HG02759 (cell line): ENCODE data around the gene IL10RA.
A peak's percentile ranks its signal among the peaks of the same experiment; 100 is the strongest.
"Not testable (repeated sequence)": the region's sequence is repeated elsewhere in the genome, so short reads cannot be mapped to it uniquely, and the experiment has no call there.

ENCODE experiments used
- ATAC-seq: cut with Tn5 transposase; IDR thresholded peaks from one replicate; pipeline ENCODE4 v1.9.1; 2021; ENCODE audit warnings: mild to moderate bottlenecking, moderate library complexity; ENCODE audit not compliant: unreplicated experiment

The IL10RA gene

DNA sequence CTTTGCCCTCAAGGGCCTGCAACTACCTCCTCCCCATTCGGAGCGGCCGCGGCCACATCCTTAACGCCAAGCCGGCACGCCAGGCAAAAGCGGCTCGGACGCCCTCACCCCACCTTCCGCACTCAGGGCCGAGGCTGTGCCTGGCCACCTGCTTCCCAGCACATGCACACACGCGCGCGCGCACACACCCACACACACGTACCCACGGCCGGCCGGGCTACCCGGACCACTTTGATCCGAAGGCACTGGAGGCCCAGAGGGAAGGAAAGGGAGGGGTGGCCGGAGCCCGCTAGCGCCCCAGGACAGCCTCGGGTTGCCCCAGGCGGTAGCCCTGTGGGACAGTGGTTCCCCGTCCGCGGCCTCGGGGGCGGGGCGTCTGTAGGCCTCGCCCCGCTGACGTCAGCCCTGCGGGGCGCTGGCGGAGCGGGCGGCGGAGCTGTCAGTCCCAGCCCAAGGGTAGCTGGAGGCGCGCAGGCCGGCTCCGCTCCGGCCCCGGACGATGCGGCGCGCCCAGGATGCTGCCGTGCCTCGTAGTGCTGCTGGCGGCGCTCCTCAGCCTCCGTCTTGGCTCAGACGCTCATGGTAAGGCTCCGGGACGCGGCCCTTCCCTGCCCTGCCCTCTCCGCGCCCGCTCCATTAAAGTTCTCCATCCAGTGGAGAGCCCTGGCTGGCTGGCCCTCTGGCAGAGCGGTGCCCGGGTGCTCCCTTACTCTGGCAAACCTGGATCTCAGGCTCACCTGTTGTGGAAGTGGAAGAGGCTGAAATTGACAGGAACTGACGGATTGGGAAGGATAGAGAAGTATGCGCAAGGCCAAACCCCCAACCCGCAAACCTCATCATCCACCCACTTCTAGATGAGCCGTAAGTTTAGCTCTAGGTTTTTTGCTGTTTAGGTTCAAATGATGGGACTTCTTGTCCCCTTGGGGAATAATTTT lies at the start of gene IL10RA:
TSS of gene IL10RA (plus strand) at position 442 of the 935 bp plus-strand sequence. CDS start at position 516, 74 bp downstream.
- ATAC-seq = peak; percentile 94

DNA sequence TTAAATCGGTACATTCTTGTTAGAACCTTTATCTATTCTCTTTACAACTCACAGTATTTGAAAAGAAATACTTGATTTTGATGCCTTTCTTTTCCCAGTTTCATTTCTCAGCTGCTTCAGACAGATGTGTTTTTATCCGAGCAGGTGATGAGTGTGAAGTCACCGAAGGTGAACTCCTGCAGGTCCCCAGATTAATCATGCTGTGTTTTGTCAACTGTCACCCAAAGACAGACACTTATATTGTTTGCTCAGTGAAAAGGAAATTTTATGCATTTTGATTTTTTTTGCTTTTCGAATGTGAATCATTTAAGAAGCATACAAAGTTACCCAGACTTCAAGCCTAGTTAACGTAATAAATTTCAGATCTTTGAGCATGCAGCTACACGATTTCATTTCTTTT lies 49.2 kb upstream of the IL10RA start:
- no peak for ATAC-seq

DNA sequence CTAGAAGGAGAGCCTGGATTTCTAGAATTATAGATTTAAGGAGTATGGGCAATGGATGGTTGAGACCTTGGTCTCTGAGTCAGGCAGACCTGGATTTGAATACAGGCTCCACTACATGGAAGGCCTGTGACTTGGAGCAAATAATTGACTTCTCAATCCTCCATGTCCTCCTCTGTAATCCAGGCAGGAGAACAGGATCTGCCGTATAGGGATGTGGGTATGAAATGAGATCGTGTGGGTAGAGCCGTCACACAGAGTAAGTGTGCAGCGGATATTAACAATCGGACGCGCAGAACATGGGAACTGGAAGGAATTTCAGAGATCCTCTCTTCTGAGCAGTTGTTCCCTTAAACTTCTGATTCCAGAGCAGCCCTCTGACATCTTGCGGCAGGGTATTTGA lies 45.5 kb upstream of the IL10RA start:
- ATAC-seq = no peak

DNA sequence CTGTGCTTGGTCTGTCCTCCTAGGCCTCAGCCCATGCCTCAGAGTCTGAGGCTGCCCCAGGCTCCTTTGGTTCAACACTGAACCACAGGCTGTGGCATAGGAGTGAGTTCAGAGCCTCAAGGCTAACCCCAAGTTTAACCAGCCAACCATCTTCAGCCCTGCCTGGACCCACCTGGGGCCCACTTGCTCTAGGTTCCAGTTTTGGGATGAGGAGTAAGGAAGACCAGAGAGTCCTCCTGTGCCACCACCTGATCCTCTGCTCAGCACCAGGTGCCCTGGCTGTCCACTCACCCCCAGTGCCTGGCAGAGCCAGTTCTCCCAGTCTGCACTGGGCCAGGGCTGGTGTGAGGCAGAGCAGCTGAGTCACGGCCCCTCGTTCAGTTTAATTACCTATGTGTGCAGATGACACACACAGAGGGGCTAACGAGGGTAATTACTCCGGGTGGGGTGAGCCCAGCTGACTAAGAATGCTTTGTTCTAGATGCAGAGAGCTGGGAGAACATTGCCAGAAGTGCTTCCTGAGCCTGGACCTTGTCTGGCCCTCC lies 45.0 kb upstream of the IL10RA start:
- no peak for ATAC-seq

DNA sequence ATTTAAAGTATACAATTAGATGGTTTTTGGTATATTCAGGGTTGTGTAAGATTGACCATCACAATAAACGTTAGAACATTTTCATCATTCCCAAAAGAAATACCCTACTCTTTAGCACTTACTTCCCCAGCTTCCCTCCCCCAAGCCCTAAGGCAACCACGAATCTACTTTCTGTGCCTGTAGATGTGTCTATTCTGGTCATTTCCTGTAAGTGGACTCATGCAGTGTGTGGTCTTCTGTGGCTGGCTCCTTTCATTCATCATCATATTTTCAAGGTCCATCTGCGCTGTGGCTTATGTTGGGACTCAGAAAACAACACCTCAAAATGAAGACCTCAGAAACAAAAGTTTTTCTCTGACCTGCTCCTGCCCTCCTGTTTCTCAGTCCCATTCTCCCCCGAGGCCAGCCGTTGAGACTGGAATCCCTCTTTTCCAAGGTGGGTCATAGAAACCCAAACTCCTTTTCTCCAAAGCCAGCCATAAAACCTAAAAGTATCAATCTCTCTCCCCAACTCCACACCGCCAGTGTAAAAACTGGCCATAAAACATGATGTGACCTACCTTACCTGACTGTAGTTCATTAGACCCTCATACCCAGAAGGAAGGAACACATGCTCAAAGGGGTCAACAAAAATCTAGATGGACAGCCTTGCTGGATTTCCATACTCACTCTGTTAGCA lies 44.1 kb upstream of the IL10RA start:
- ATAC-seq = no peak

DNA sequence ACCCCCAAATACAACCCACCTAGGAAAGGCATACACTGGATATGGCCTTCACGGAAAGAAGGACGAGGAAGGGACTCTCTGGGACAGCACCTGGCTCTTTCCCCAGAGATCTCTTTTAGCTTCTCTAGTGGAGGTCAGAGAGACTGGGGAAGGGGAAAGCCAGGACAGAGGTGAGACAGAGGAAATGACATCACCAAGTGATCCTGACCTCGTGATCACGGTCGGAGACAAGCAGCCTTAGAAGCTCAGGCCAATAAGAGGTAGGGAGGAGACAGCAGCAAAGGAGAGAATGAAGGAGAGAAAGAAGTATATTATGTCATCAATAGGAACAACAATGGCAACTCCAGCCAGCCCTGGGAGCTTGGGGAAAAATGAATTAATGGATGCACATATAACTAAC lies 41.6 kb upstream of the IL10RA start:
- no peak for ATAC-seq

DNA sequence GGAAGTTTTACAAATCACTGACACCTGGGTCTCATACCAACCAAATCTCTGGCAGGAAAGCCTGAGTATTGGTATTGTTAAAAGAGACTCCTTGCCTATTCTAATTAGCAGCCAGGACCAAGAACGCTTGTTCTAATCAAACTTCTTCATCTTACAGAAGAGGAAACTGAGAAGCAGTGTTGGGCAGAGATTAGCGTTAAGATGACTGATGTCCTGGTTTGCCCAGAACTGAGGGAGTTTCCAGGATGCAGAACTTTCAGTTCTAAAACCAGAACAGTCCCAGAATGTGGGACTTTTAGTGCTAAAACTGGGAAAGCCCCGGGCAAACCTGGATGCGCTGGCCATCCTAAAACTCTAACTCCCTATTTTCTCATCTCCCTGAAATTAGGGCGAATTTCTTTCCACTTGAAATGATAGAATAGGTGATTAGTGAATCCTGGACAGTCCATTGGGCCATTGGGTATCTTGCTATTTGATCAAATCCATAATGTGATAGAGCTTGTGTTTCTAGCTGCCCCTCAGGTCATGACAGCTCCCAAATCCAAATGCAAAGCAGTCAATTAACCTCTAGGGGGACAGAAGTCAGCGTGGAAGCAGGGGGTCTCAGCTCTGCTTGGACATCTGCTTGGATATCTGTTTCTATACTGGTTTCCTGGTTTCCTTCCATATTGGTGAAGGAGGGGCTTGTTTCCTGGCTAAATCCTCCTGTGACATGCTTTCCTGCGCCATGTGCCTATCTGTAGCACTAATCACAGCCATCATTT lies 41.0 kb upstream of the IL10RA start:
- no peak for ATAC-seq

DNA sequence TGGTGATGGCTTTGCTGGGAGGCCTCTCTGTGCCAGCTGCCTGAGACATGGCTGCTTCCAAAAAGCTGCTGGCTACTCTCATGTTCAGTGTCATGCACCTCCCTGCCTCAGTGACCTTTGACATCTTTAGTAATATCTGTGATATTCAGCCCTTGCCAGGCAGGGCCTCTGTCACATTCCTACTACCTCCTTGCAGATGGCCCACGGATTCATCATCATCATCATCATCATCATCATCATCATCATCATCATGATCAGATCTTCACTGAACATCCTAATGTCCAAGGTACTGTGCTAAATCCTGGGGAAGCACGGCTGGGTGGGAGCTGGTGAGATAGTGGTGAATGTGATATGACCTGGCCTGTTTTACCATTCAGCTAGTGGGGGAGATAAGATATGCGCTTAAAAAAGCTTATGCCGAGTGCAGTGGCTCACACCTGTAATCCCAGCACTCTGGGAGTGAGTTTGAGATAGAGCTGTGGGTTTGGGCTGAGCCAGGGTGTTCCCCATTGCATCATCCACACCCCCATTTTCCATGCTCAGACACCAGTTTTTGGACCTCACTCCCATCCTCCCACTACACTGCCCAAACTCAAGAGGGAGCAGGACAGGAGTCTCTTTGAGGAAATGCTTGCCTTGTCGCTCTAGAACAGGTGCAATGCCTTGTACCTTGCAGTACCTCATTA lies 39.9 kb upstream of the IL10RA start:
- no peak for ATAC-seq

DNA sequence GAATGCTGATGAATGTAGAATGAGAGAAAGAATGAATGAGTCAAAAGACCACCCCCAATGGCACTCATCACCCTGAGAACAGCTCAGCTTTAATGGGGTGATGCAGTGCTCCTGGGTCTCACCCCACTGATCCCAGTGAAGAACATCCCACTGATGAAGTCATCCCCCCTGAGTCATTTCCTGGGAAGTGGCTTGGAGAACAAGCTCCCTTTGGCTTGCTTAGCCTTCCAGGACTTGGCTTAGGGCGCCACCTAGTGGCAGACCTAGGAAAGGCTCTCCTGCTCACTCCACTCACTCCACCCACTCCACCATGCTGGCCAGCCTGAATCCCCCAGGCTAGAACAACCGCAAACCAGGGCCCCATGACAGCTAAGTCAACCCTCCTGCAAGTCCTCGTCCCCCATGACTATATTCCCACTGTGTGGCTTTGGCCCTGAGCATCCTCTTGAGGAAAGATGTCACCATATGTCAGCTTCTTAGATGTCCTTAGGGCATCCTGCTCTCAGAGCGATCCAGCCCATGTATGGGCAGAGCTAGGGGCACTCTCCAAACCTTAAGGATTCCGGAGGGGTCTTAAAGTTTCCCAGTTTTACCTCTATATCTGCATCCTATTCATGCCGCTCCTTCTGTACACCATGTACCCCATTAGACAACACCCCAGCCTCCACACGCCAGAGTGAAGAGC lies 39.2 kb upstream of the IL10RA start:
- no peak for ATAC-seq

DNA sequence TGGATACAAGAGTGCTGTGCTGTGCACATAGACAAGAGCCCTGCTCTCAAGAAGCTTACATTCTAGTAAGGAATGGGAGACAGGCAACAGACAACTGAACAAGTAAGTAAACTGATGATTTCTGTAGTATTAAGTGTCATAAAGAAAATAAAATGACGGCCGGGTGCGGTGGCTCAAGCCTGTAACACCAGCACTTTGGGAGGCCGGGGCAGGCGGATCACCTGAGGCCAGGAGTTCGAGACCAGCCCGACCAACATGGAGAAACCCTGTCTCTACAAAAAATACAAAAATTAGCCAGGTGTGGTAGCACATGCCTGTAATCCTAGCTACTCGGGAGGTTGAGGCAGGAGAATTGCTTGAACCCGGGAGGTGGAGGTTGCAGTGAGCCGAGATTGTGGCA lies 38.4 kb upstream of the IL10RA start:
- ATAC-seq = not testable (repeated sequence)

DNA sequence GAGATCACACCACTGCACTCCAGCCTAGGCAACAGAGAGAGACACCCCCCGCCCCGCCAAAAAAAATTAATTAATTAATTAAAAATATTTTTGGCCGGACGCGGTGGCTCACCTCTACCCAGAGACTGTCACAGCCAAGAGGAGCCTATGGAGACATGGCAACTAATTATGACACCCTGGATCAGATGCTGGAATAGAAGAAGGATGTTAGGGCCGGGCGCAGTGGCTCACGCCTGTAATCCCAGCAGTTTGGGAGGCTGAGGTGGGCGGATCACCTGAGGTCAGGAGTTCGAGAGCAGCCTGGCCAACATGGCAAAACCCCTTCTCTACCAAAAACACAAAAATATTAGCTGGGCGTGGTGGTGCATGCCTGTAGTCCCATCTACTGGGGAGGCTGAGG lies 37.7 kb upstream of the IL10RA start:
- not testable (repeated sequence) for ATAC-seq

DNA sequence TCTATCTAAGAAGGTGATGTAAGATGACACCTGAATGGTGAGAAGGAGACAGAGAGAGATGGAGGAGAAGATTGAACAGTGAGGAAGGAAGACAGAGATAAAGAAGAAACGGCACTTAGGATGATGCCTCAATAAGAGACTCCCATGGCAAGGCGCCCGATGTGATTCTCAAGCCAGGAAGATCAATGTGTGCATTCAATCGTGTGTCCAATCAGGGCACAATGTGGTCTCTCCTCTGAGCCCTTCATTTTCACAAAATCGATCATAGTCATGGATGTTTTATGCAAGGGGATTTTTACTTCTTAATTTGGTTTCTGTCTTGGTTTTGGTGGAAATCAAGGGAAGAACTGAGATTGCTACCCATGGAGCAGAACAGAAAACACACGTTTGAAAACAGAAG lies 37.1 kb upstream of the IL10RA start:
- no peak for ATAC-seq

DNA sequence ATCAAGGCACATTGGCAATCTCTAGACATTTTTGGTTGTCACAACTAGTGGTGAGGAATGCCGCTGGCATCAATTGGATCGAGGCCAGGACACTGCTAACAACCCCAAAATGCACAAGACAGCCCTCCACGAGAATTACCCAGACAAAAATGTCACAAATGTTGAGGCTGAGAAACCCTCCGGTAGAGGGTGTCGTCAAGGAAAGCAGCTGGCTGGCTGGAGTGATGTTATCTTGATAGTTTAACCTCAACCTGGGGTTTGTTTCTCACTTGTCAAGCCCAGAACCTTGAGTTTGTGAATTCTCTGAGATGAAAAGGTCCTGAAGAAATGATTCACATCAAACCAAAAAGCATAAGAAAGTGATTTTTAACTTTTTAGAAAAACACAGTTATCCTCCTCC lies 35.9 kb upstream of the IL10RA start:
- ATAC-seq = no peak

DNA sequence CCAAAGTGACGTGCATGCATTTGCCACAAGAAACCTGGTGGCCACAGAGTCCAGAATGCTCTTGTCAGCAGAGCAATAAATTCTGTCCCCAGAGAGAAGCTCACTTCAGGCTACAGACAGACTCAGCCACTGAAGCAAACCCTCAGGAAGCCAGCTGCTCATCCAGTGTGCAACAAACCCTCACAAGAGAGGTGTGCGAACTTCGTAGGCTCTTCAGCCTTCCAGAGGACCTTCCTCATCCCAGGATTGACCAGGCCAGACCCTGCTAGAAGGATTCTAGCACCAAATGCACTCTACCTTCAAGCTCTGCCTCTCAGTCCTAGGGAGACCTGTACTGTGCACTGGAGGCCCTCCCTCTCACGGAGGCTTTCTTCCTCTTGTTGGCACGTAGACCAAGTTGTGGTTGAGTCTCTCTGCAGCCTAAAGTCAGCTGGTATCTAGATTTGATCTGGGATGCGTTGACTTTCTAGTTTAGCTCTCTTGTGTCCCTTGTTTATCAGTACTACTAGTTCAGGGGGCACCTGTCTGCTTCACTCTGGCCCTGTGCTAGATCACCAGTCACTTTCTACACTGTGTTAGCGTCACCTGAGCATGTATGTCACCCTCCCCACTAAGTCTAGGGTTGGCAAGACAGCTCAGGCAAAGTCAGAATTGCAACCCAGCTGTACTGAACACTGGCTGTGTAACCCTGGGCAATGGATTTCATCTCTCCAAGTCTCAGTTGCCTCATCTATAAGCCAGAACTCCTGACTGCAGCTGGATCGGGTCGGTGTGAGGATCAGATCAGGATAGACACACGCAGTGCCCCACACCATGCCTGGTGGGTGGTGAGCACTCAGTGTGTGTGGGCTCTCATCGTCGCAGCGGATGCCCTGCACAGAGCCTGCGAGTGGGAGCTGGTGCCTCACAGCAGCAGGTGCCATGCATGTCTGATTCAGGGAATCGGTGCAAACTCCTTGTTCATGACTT lies 34.9 kb upstream of the IL10RA start:
- peak; percentile 58 for ATAC-seq

DNA sequence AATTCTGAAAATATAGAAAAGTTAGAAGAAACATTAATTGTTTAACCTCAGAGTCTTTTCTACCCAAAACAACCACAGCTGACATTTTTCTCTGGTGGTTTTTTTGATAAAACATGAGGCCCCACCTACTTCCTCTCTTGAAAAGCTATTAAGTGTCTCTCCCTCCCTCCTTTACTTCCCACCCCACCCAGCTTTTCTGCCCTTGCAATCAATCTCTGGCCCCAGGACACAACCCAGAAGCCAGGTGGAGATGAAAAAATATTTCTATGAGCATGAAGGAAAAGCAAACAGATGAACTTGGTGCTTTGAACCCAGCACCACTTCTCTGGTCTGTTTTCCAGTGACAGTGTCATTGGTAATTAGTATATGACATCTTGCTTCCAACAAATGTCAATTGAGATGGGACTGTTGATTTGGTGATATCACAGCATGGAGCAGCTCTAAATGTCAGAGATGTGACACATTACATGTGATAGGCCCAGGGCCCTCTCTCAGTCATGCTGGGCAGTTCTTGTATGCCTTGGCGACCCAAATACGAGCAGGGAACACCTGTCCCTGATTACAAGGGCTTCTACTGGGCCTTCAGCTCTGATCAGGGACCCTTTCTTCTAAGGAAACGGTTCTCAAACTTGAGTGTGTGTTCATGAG lies 33.0 kb upstream of the IL10RA start:
- ATAC-seq = no peak

DNA sequence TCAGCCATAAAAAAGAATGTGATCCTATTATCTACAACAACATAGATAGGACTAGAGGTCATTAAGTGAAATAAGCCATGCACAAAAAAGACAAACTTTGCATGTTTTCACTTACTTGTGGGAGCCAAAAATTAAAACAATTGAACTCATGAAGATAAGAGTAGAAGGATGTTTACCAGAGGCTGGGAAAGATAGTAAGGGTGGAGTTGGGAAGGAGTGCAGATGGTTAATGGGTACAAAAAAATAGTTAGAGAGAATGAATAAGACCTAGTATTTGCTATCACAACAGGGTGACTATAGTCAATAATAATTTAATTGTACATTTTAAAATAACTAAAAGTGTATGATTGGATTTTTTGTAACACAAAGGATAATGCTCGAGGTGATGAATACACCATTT lies 27.2 kb upstream of the IL10RA start:
- no peak for ATAC-seq

DNA sequence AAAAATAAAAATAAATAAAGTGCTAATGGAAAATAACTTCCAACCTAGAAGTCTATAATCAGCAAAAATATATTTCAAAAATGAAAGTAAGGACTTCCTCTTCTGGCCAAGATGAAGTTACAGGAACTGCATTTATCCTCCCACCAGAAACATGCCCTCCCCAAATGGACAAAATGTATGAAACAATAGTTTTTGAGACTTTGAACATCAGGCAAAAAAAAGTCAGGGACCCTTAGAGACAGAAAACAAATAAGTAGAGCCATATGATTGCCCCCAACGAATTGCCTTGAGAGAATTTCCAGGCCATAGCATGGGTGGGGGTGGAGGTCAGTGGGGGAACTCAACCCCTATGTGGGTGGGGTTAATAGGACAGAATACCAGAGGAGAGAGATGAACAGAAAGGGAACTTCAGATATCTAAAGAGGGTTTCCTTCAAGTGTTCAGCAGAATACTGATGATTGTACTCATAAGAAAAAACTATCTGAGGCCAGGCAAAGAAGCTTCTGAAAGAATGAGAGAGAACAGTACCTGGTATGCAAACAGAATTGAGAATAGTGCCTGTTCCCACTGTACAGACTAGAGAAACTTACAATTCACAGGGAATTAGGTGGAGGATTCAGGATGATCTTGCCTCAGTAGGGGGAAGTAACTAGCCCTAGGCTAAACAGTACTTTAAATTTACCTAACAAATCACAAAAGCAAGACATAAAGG lies 26.6 kb upstream of the IL10RA start:
- no peak for ATAC-seq

DNA sequence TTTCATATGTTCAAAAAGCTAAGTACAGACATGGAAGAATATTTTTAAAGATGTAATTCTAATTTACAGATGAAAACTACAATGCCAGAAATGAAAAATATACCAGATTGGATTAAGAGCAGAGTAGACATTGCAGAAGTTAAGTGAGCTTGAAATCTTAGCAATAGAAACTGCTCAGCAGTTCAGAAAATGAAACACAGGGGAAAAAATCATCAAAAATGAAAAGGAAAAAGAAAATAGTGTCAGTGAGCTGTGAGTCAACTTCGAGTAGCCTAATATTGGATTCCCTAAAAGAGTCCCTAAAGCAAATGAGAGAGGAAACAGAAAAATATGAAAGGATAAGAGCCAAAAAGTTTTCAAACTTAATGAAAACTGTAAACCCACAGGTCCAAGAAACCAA lies 25.8 kb upstream of the IL10RA start:
- no peak for ATAC-seq
